K562 (cell line): Measurements from ENCODE around the gene ACKR3. TPM values are rescaled to one million over a fixed set of nuclear protein-coding genes. Genes with fewer than 3 reads are reported as not detected.

Source experiments
- ATAC-seq: fragments of 200-7000 bp; cut with Tn5 transposase; 3 replicates; pipeline ENCODE4 v1.9.1; 2020; ENCODE audit warnings: moderate library complexity
- BruUV-seq: library from RNA; stranded (reverse); fragments of 400-500 nt; replicated peaks from 2 replicates; lab custom pipeline; 2021; lab: Mats Ljungman, UMichigan
- CTCF ChIA-PET: fragments of 300-600 bp; formaldehyde crosslinking; extraction: SDS; loops from one replicate; lab custom pipeline; 2021; ENCODE audit warnings: low intra/inter-chr PET ratio; lab: Yijun Ruan, JAX
- POLR2A ChIA-PET: fragments of 300-600, 350-650 bp; sonication (Branson Sonifier 250); formaldehyde crosslinking; extraction: SDS; loops from one replicate; lab custom pipeline; 2021; ENCODE audit warnings: antibody characterized with exemption, inconsistent platforms; lab: Yijun Ruan, JAX
- DNase-seq, 4 experiments: peaks; one replicate each; pipeline versions ENCODE4 v3.0.0 to v3.0.0-alpha.2; 2011 to 2018; ENCODE audit warnings: low spot score in 3 of 4, mixed read lengths in 3 of 4; ENCODE audit errors: extremely low read depth in 1 of 4
- FAIRE-seq: peaks from 2 replicates; lab custom pipeline; 2011; peaks lifted over from hg19 to GRCh38; lab: Jason Lieb, UNC
- H2AFZ ChIP-seq: 2 replicates; pipeline ENCODE4 v1.6.0; 2011; ENCODE audit warnings: low read depth, low read length, control low read depth, inconsistent platforms
- H3K27ac ChIP-seq: fragments of 200-600 bp; 3 replicates; pipeline ENCODE4 v1.8.0; 2011; ENCODE audit warnings: low read depth, mild to moderate bottlenecking, control low read depth, inconsistent platforms, low read length, moderate library complexity, mixed read lengths; ENCODE audit errors: extremely low read depth
- H3K27me3 ChIP-seq, 2 experiments: fragments of 300-600 bp in 1 of 2; 2 replicates in 1 of 2; 3 replicates in 1 of 2; pipeline versions ENCODE4 v1.6.0 to v1.8.0; 2011; ENCODE audit warnings: inconsistent platforms in 2 of 2, low read length in 2 of 2, mild to moderate bottlenecking in 1 of 2, mixed read lengths in 1 of 2, moderate library complexity in 1 of 2; ENCODE audit not compliant: control insufficient read depth in 2 of 2, insufficient read depth in 2 of 2
- H3K36me3 ChIP-seq: fragments of 300-600 bp; 3 replicates; pipeline ENCODE4 v1.8.0; 2011; ENCODE audit warnings: mild to moderate bottlenecking, low read length, inconsistent platforms; ENCODE audit not compliant: control insufficient read depth, insufficient read depth
- H3K4me1 ChIP-seq, 2 experiments: fragments of 200-600 bp in 1 of 2; replicated peaks in 1 of 2; 2 replicates in 1 of 2; 3 replicates in 1 of 2; pipeline versions ENCODE4 v1.5.1 to v1.8.0; 2011; ENCODE audit warnings: inconsistent platforms in 2 of 2, low read length in 2 of 2, mild to moderate bottlenecking in 1 of 2, mixed read lengths in 1 of 2, moderate library complexity in 1 of 2; ENCODE audit not compliant: control insufficient read depth in 2 of 2, insufficient read depth in 2 of 2
- H3K4me2 ChIP-seq: 2 replicates; pipeline ENCODE4 v1.6.1; 2011; ENCODE audit warnings: low read length, control low read depth, inconsistent platforms, mixed read lengths; ENCODE audit not compliant: insufficient read depth
- H3K4me3 ChIP-seq: fragments of 200-600 bp; sonication (generic), shearing (Covaris generic); 2 replicates; pipeline ENCODE4 v1.5.1; 2016; ENCODE audit warnings: control low read depth, inconsistent platforms
- H3K79me2 ChIP-seq: fragments of 200-600 bp; 3 replicates; pipeline ENCODE4 v1.8.0; 2011; ENCODE audit warnings: low read length, inconsistent platforms; ENCODE audit not compliant: control insufficient read depth, insufficient read depth
- H3K9ac ChIP-seq, 2 experiments: 2 replicates each; pipeline versions ENCODE4 v1.6.0 to v1.6.1; 2011; ENCODE audit warnings: low read depth in 2 of 2, low read length in 2 of 2, control low read depth in 1 of 2, inconsistent platforms in 1 of 2, mild to moderate bottlenecking in 1 of 2, mixed read lengths in 1 of 2; ENCODE audit not compliant: insufficient read depth in 1 of 2
- H3K9me1 ChIP-seq: one replicate; pipeline ENCODE4 v1.6.0; 2011; ENCODE audit warnings: inconsistent platforms, mild to moderate bottlenecking, low read length, moderate library complexity; ENCODE audit not compliant: control insufficient read depth, insufficient read depth
- H3K9me3 ChIP-seq: replicated peaks from 2 replicates; pipeline ENCODE4 v1.5.1; 2011; ENCODE audit warnings: low read depth, low read length, inconsistent platforms; ENCODE audit not compliant: control insufficient read depth, insufficient read depth
- H4K20me1 ChIP-seq: replicated peaks from 2 replicates; pipeline ENCODE4 v1.6.1; 2011; ENCODE audit warnings: low read length, inconsistent platforms, mixed read lengths; ENCODE audit not compliant: control insufficient read depth, insufficient read depth
- ATF7 ChIP-seq: fragments of 450-650 bp; IDR thresholded peaks from 2 replicates; pipeline ENCODE4 v1.7.1; 2014; ENCODE audit warnings: mild to moderate bottlenecking, moderate library complexity
- CHD4 ChIP-seq: fragments of 200-600 bp; sonication (generic); IDR thresholded peaks from 3 replicates; pipeline ENCODE4 v1.6.1; 2012; ENCODE audit warnings: low read depth, mild to moderate bottlenecking, mixed read lengths, low read length, inconsistent platforms; ENCODE audit not compliant: insufficient read depth, insufficient replicate concordance, poor library complexity, severe bottlenecking
- ETS2 ChIP-seq: IDR thresholded peaks from 2 replicates; pipeline ENCODE4 v1.6.1; 2016; ENCODE audit warnings: borderline replicate concordance, missing genetic modification characterization, mild to moderate bottlenecking, moderate library complexity, missing compliant biosample characterization; ENCODE audit not compliant: poor library complexity, severe bottlenecking
- HDAC3 ChIP-seq: fragments of 450-650 bp; IDR thresholded peaks from 2 replicates; pipeline ENCODE4 v1.6.1; 2018; ENCODE audit warnings: borderline replicate concordance, mild to moderate bottlenecking, moderate library complexity; ENCODE audit not compliant: partially characterized antibody
- LCOR ChIP-seq: sonication (generic); formaldehyde crosslinking; IDR thresholded peaks from 2 replicates; pipeline ENCODE4 v1.8.0; 2022; ENCODE audit warnings: mild to moderate bottlenecking, missing genetic modification reagents
- MIER1 ChIP-seq: fragments of 450-650 bp; IDR thresholded peaks from 2 replicates; pipeline ENCODE4 v1.6.1; 2016; ENCODE audit warnings: antibody characterized with exemption, mild to moderate bottlenecking, low read depth
- PKNOX1 ChIP-seq: fragments of 450-650 bp; IDR thresholded peaks from 2 replicates; pipeline ENCODE4 v1.6.1; 2016
- RCOR1 ChIP-seq, 2 experiments: IDR thresholded peaks; 2 replicates each; pipeline ENCODE4 v1.6.1; 2012; ENCODE audit warnings: low read depth in 2 of 2, low read length in 2 of 2, borderline replicate concordance in 1 of 2, improper control_type of control experiment in 1 of 2
- THRAP3 ChIP-seq: fragments of 450-650 bp; IDR thresholded peaks from 2 replicates; pipeline ENCODE4 v1.6.1; 2016; ENCODE audit warnings: mild to moderate bottlenecking, inconsistent platforms, borderline replicate concordance
- TOE1 ChIP-seq, 2 experiments: fragments of 450-650 bp in 1 of 2; sonication (generic) in 1 of 2; formaldehyde crosslinking in 1 of 2; IDR thresholded peaks; 2 replicates each; pipeline versions ENCODE4 v1.7.1 to v1.8.0; 2016 to 2022; ENCODE audit warnings: borderline replicate concordance in 2 of 2, mild to moderate bottlenecking in 2 of 2, antibody characterized with exemption in 1 of 2, inconsistent platforms in 1 of 2, low read depth in 1 of 2, missing genetic modification reagents in 1 of 2, moderate library complexity in 1 of 2
- U2AF2 ChIP-seq: fragments of 200-400 bp; formaldehyde crosslinking; optimal IDR thresholded peaks from 2 replicates; pipeline ENCODE3; 2017; ENCODE audit warnings: low read depth, mild to moderate bottlenecking, low read length
- ZBTB49 ChIP-seq: sonication (generic); formaldehyde crosslinking; IDR thresholded peaks from 2 replicates; pipeline ENCODE4 v1.8.0; 2022; ENCODE audit warnings: missing genetic modification reagents, mild to moderate bottlenecking, borderline replicate concordance
- ZNF780A ChIP-seq: fragments of 250-450 bp; sonication (Bioruptor Pico); IDR thresholded peaks from 2 replicates; pipeline ENCODE4 v1.5.0; 2021; ENCODE audit warnings: mild to moderate bottlenecking
- WGBS: fragments of 100-300 bp; shearing (Covaris generic); methylation state at CpG from one replicate; pipeline ENCODE4 v1.1.6; 2016; ENCODE audit warnings: low coverage, mixed read lengths; ENCODE audit not compliant: insufficient coverage; ENCODE audit errors: missing lambda C conversion rate; 5-methylcytosine and 5-hydroxymethylcytosine counted together
- in situ Hi-C: fragments of 300-500 bp; cut with MboI; formaldehyde crosslinking; loops from 4 replicates; pipeline ENCODE4 v1.15.0; 2018; ENCODE audit warnings: inconsistent platforms, mixed read lengths
- intact Hi-C: fragments of 100-400 bp; cut with micrococcal nuclease; formaldehyde crosslinking; loops from 2 replicates; pipeline ENCODE4 v1.14.2; 2022
- polyA plus RNA-seq, 8 experiments: library from polyadenylated mRNA; depleted of rRNA in 4 of 8; stranded (reverse) in 5 of 8; unstranded in 3 of 8; fragments of >200 nt; fragmentation: Nextera tagmentation in 2 of 8; fragmentation: Illumina TruSeq in 1 of 8; extraction: Ambion mirVana in 2 of 8; extraction: Trizol in 1 of 8; gene quantifications; 2 replicates each; pipeline versions ENCODE4 v1.2.1 to v1.2.3, GENCODE V29; 2011 to 2014; ENCODE audit warnings: inconsistent platforms in 1 of 8, missing spikeins in 1 of 8
- total RNA-seq, 7 experiments: library from RNA; depleted of rRNA in 6 of 7; stranded (reverse); fragments of >200 nt in 6 of 7; fragmentation: Illumina TruSeq in 2 of 7; extraction: Trizol in 2 of 7; gene quantifications; 2 replicates each; pipeline versions ENCODE4 v1.2.1 to v1.2.3, GENCODE V29; 2011 to 2021; ENCODE audit warnings: low replicate concordance in 1 of 7
- TF ChIP-seq, protein P1 (sequence below): sonication (generic); formaldehyde crosslinking; IDR thresholded peaks from 2 replicates; pipeline ENCODE4 v1.8.0; 2022; ENCODE audit warnings: mild to moderate bottlenecking, missing genetic modification reagents, borderline replicate concordance
- TF ChIP-seq, protein P2 (sequence below): fragments of 250-450 bp; sonication (Bioruptor Pico); IDR thresholded peaks from 2 replicates; pipeline ENCODE4 v1.6.1; 2021; ENCODE audit warnings: mild to moderate bottlenecking

Gene ACKR3
- total and polyA plus RNA-seq, 9 of the 15 experiments (the other 6 are each of a cell fraction or from before 2014, with no cell fraction given), result 0.07 TPM; not detected in 8

DNA sequence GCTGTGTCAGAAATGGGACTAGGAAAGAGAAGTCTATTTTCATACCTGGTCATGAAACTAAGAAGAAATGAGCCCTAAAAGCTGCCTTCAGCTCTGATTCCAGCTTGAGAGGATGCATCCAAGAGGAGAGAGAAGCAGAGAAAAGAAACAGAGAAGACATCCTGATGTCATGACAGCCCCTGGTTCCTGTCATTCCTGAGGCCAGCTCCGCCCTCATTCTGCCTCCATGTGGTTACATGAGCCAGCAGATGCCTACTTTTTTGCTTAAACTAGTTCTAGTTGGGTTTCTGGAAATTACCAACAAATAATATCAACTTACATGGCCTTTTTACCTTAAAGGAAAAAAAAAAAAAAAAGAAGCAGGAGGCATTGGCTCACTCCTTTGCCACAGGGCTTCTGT lies 14.1 kb upstream of the ACKR3 start:
- POLR2A ChIA-PET, result no interaction called here
- in situ Hi-C loops, result no loop called here
- Histone ChIP-seq H3K4me1 (no peaks in the 10 kb centered on the region), H3K4me3 (no peak overlapping the region), H3K36me3 (no peaks in the 10 kb centered on the region), H3K4me2 (no peak overlapping the region), H3K9me1 (no peaks in the 10 kb centered on the region), H4K20me1 (no peaks in the 10 kb centered on the region), H3K9ac (no peak overlapping the region), H3K27ac (no peak overlapping the region), H2AFZ (no peak overlapping the region), H3K79me2 (no peaks in the 10 kb centered on the region), H3K27me3 (no peaks in the 10 kb centered on the region; a peak in 1 of 5 replicates), H3K9me3 (no peaks in the 10 kb centered on the region)
- ATAC-seq (no peak), FAIRE-seq (no peak), DNase-seq (no peak)
- CTCF ChIA-PET, result no interaction called here
- 0% methylated on average over 1 of the region's 1 CpG for WGBS
- no TSS peak for BruUV-seq
- intact Hi-C loops, result no loop called here
- no peak for TF ChIP-seq ATF7
- no peak for TF ChIP-seq LCOR (CRISPR knock-in tag)
- no peak for TF ChIP-seq PKNOX1
- no peak for TF ChIP-seq HDAC3
- no peak for TF ChIP-seq ZNF780A
- TF ChIP-seq TOE1 (IDR thresholded peaks at IDR 0.05; ENCODE audit: borderline replicate concordance), result no peak
- TF ChIP-seq TOE1 (CRISPR knock-in tag; IDR thresholded peaks at IDR 0.05; ENCODE audit: borderline replicate concordance, low read depth), result no peak
- TF ChIP-seq MIER1, result no peak
- TF ChIP-seq RCOR1 (IDR thresholded peaks at IDR 0.05; ENCODE audit: borderline replicate concordance in 1 of 2, low read depth in 2 of 2, low read length in 2 of 2), result no peak
- TF ChIP-seq, protein P1, sequence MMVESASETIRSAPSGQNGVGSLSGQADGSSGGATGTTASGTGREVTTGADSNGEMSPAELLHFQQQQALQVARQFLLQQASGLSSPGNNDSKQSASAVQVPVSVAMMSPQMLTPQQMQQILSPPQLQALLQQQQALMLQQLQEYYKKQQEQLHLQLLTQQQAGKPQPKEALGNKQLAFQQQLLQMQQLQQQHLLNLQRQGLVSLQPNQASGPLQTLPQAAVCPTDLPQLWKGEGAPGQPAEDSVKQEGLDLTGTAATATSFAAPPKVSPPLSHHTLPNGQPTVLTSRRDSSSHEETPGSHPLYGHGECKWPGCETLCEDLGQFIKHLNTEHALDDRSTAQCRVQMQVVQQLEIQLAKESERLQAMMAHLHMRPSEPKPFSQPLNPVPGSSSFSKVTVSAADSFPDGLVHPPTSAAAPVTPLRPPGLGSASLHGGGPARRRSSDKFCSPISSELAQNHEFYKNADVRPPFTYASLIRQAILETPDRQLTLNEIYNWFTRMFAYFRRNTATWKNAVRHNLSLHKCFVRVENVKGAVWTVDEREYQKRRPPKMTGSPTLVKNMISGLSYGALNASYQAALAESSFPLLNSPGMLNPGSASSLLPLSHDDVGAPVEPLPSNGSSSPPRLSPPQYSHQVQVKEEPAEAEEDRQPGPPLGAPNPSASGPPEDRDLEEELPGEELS, result no peak
- TF ChIP-seq U2AF2, result no peak
- TF ChIP-seq THRAP3, result no peak
- no peak for TF ChIP-seq ZBTB49 (CRISPR knock-in tag)
- no peak for TF ChIP-seq ETS2 (tag)
- no peak for TF ChIP-seq CHD4
- TF ChIP-seq, protein P2, sequence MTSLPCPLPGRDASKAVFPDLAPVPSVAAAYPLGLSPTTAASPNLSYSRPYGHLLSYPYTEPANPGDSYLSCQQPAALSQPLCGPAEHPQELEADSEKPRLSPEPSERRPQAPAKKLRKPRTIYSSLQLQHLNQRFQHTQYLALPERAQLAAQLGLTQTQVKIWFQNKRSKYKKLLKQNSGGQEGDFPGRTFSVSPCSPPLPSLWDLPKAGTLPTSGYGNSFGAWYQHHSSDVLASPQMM, result no peak
